Hypothalamus (tissue), 51 donors: ENCODE data around the gene DOCK10.
A peak's percentile ranks its signal among the peaks of the same experiment; 100 is the strongest.

Source experiments
- DNase-seq, 51 donors: peaks; one replicate each; lab custom pipeline; 2025; lab: John Stamatoyannopoulos, UW

The DOCK10 gene

DNA sequence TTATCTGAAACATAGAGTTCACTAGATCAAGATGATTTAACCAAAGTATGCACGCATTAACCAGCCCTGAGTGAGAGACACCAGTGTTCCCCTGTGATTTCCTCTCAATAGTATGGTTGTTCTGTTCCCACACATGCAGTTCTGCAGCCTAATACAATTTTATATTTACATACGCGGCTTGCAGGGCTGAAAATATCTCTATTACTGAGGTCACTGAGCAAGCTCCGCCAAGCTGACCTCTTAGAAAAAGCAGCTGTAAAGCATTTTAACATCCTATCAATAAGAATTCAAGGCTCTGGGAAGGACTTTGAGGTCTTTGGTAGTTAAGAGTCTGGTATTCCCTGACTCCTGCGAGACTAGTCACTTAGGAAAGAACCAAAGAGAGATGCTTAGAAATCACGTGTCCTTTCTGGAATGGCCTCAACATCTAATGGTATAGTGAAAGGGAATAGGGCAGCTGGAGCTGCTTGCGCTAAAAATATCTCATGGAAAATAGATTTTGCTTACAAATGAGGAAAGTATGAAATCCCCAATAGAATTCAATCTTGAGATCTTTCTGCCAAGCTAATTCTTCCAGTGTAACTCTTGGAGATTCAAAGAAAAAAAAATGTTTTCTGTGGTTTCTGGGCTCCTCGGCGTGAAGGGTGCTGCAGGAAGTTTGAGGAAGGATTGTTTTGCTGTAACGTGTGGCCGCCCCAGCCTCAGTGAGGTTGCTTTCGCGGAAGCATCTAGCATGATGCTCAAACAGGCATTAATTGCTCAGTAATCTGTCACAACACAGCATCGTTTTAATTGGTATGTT, 59.2 kb downstream of the DOCK10 start:
- peak in 12 of 51 donors; percentile 5 to 75 (median 13) for DNase-seq

DNA sequence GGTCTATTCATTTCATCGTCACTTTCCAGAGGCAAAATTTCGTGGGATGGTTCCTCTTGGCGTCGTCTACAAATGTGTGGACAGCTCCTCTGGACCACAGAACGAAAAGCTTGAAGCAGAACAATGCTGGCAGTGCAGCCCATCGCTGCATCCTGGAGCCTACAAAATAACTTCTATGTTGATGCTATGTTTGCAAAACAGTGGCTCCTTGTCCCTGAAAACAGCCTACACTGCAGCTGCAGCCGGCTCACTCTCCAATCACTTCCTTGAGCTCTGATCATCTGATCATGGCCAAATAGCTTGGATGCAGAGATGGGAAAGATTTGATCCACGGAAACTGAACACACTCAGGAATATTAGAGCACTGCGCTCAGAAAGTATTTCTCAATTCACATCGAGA, 60.0 kb downstream of the DOCK10 start:
- DNase-seq = peak in 43 of 51 donors; percentile 11 to 90 (median 56)

DNA sequence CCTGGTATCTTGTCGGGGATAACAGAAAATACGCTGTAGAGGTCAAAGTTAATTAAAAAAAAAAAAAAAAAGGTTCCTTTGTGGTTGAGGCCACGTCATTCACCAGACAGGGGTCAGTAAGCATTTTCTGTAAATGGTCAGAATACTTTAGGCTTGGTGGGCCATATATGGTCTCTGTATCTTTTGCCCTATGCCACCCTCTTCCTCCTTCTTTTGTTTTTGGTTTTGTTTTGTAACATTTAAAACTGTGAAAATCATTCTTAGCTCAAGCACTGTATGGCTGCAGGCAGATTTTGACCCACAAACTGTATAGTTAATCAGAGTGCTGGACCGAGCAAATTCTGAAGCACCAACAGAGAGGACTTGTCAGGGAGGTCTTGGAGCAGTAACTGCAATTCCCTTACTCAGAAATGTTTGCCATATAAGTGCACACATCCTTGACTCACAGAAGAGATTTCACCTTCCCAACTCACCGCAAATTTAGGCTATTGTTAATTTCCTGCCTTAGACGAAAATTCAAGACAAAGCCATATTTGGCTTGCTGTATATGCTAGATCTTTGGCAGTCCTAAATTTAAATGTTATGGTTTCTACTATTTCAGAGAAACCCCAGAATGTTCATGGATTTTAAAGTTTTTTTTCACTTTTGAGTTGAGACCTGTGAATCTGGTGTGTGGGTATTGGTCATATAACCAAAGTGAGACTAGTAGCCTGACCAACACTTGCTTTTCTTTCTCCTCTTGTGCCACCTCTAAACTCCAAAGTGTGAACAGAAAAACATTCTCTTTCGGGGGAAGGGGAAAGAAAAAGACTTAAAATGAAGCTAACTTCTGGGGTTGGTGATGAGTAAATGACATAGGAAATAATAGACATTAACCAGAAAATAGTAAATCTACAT, 65.4 kb downstream of the DOCK10 start:
- DNase-seq = no peak

DNA sequence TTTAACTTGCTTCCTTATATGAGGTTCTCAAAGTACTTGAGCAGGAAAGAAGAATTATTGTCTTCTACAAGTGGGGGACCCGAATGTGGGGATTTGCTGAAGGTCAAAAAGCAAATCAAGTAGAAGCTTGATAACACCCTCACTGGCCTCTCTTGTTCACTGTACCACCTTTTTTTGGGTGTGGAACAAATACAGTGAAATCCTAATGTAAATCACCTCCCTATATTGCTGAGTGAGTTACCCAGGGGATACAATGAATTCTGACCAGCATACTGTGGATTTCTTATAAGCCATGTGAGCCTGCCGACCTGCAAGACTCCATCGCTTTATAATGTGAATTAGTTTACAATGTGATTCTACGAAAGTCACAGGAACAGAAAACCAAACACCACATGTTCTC, 66.5 kb downstream of the DOCK10 start:
- no peak for DNase-seq

DNA sequence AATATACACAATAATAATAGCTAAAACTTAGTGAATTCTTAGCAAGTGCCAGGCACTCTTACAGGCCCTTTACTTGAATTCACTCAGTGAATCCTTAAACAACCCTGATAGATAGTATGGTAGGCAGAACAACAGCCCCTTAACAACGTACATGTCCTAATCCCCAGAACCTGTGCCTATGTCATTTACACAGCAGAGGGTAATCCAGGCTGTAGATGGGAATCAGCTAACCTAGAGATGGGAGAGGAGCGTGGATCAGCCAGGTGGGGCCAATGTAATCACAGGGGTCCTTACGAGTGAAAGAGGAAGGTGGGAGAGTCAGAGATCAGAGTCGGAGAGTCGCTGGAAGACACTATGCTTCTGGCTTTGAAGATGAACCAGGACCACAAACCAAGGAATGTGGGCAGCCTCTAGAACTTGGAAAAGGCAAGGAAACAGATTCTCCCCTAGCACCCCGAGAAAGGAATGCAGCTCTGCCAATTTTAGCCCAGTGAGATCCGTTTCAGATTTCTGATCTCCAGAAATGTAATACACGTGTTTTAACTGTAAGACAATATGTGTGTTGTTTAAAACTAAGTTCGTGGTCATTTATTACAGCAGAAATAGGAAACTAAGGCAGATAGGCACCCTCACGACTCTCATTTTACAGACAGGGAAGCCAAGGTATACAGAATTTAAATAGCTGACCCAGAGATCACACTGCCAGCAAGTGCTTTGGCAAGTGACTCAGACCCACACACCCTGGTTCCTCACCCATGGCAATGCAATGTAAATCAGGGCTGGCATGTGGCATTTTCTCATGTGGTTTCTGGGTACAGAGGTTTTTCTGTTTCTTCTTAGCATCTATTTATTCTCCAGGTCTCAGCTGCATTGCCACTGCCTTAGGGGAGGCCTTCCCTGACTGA, 68.9 kb downstream of the DOCK10 start:
- peak in 2 of 51 donors; percentile 10 to 46 for DNase-seq

DNA sequence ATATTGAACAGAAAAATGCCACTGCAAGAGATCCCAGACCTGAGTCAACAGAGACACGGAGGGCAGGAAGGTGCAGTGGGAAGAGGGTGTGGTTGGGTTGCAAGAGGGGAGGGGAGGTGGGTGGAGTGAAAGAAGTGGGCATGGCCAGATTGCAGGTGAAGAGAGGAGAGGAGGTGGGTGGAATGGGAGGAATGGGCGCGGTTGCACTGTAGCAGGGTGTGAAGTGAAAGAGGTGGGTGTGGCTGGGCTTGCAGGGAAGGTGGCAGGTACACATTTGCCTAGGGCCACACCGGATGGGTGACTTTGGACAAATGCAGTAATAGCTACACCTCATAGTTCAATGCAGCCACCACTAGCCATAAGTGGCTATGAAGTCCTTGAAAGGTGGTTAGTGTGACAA, 71.1 kb downstream of the DOCK10 start:
- DNase-seq = no peak

DNA sequence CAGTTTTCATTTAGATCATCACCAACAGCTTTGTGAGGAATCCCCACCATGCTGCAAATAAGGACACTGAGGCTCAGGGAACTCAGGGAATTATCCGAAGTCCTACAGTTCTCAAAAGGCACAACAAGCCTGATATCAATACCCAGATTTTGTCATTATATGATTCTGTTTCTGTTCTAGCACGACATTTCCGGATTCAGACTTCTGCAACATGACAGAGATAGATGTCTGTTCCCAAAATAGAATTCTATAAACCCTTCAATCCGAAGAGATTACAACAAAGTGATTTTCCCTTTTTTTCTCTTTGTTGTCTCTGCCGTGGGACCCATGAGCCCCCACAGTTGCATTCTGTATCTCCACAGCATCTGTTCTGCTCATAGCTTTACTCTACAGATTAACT, 72.0 kb downstream of the DOCK10 start:
- no peak for DNase-seq

DNA sequence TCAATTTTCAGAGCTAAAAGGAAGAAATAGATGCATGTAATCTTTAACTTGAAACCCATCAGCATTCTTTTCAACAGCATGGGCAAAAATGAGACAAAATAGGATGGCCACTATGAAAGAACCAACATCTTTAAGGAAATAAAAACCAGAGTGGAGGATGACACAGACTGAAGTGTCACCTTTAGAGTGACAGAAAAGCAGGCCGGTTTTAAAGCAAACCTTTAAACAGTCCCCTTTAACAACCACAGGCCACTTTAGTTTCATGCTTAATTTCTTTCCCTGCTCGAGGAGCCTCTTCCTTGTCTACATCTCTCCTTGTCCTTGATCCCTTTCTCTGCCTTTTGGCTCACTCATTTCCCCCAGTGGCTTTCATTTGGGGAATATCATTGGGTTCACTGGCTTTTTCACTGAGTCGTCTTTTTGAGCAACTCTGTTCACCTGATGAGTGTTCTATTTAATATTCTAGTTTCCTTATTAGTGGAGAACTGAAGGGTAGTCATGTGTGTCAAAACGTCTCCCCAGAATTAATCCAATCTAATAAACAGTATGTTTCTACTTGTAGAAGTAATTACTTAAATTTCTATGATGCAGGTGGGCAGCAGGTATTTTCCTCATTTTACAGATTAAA, 72.5 kb downstream of the DOCK10 start:
- DNase-seq = no peak

DNA sequence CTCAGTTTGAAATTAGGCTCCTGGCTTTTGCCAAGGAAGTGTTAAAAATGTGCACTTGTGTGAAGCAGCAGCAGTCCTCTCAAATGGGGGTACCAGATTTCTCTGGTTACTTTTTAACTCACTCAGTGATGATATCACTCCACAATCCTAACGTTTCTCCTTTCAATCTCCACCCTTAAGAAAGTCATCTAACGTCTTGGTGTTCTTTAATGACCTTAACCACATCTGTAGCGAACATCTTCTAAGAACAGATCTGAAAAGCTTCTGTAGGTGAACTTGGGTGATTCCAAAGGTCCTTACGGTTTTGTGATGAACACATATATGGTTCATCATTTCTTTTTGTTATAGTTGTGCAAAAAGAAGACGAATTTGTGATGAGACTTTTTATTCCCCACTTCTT, 73.2 kb downstream of the DOCK10 start:
- no peak for DNase-seq

DNA sequence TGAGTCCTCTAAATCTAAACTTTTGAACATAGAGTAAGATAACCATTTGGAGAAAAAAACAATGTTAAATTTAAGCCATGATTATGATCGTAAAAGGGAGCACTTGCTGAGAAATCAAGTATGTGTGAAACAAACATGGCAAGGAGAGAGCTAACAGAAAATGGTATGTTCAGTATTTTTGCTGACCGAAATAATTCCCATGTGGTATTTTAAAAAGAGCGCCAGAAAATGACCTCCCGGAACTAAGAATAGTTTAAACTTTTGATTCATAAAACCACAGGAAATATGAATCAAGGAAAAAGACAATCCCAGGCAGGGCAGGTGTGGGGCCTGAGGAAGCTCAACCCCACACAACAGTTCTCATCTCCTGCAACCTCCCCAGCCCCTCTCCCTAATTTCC, 74.2 kb downstream of the DOCK10 start:
- no peak for DNase-seq

DNA sequence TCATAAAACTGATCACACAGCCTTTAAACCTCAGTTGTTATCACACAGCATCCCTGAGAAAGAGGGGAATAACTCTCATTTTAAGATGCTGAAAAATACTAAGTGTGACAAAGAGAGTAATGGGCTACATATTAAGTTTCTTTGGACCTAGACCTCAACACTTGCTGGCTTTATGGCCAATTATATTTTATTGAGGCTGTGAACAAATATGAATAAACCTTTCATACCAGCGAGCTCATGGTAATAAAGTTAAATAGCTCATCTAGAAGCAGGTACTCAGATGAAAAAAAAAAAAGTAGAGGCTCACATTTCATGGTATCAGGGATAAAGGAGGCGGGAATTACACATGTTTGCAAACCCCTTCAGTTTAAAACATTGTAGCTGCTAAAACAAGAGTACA, 75.7 kb downstream of the DOCK10 start:
- no peak for DNase-seq

DNA sequence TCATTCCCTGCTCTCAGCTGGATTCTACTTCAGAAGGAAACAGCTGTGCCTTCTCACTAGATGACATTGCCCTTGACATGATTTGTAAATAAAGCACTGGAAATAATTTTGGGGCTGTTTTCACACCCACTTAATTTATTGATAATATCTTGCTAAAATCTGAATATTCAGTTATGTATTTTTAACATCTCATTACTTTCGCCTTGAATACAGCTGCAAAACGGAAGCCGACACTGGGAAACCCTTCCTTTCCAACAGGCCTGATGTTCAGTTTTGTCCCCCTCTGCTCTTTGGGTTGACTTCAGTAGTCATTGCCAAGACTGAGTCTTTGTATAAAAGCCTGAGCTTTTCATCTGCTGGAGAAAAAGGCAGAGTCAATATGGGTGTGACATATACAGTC, 82.7 kb downstream of the DOCK10 start:
- no peak for DNase-seq

DNA sequence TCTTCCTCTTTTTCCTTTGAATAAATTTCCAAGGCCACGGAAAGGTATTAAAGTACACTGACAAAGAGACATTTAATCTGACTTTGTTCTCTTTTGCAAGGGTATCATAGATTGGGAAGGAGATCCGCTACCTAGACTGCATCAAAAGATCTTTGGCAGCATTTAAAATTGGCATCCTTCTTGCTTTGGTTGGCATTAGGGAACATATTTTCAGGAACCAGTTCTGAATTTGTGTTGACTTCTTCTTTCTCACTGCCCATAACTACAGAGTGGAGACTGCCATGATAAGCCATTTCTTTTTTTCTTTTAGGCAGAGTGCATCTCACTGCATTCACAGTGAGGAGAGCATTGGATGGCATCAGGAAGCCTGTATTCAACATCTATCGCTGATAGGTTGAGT, 83.4 kb downstream of the DOCK10 start:
- no peak for DNase-seq

DNA sequence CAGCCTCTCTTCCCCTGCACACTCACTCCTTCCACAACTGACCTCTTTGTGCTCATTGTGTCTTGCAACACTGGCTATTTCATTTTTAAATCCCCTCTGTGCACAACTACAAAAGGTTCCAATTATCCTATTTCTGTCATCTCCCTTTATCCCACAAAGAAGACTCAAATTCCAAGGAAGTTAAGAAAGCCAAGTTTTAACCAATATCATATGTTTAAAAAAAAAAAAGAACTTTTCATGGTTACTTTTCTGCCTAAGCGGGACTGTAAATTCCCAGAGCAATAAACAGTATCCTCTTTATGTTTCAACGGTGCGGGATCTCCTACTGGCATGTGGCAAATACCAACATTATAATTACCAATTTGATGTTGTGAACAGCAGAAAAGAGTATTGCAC, 83.8 kb downstream of the DOCK10 start:
- DNase-seq = peak in 1 of 51 donors; percentile 18

DNA sequence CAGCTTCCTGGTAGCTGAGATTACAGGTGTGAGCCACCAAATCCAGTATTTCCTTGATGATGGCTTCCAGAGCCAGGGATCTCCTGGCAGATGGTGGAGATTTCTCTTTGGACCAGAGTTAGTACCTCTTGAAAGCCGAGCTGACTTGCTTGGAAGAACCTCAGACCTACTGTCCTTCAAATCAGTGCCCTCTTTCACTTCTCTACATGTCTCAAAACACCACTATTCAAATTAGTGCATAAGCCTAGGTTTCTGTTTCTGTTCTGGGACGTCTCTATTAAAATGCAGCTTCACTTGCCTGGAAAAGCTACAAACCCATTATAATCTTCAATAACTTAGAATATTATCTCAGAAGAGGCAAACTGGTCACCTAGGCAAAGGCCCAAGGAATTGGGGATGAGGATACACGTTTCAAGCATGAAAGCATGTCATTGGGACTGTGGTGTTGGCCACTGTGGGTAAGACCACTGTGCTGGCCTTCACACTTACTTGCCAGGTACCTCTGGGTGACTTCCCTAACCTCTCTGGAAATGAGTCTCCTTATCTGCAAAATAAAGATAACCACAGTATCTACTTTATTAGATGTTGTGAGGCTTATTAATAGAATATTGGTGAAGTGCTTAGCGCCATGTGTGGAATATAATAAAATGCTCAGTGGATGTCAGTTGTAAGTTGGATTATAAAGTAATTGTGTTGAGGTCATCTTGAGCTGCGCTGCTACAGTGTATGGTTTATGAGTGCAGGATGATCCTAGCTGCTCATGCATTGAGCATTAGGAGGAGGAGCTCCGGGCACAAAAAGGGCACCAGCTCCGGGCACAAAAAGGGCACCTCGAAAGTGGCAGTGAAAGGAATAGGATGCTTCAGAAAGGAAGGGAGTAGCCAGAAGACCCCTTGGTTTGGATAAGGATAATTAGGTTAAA, 84.5 kb downstream of the DOCK10 start:
- peak in 1 of 51 donors; percentile 6 for DNase-seq

DNA sequence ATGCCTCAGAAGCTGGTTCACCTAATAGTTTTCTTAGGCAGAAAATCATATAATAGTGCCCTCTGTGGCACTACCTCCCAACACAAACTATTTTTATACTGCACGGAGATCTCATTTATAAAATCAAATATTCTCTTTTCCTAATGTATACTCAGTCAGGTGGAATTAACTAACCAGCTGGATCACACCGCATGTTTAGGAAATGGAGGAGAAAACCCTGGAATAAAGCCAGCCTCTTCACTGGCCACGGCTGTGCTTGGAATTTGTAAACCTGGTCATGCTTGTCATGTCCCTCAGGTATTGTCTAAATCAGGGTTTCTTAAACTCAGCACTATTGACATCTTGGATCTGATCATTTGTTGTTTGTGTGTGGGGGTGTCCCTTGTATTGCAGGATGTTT, 85.6 kb downstream of the DOCK10 start:
- no peak for DNase-seq

DNA sequence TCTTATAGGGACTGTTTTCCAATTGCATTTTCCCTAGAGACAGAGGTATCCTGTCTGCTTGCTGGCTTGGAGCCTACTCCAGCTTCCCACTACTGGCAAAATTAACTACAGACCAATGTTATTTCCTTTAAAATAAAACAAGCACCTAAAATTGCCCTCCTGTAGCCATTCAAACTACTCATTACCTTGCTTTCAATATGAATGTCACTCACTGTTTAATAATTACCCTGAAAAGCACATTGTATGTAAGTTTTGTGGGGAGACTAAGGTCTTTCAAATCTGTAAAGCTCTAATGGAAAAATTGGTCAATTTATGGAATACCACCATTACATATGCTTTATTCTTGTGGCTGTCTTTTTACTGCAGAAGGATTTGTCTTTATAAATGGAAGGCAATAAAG, 87.3 kb downstream of the DOCK10 start:
- no peak for DNase-seq

DNA sequence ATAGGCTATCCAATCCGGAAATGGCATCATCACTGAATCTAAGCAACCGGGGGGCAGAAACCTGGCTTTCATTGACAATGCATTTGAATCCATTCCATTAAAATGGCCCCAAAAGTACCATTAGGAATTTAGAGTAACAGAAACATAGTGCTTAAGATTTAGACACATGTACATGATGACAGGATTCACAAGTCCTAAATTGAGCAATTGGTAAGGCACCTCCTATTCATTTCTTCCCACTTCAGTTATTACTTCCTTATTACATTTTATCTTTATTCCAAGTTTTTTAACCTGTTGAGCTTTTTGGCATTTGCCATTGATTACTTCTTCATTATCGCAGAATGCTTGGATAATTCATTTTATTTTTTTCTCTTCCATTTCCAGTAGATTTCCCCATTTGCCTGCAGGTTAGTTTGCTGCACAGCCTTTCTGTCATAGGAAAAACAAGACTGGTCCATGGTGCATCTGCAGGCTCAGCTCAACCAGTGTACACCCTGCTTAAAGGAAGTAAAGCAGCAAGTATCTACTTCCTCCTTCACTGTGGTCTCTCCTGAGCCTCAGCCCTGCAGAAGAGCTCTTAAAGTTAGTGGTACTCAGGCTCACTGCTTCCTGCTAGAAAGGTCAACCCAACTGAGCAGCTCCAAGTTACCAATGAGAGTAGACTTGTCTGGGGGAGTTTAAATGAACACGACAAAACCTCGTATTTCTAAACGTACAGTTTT, 89.2 kb downstream of the DOCK10 start:
- peak in 4 of 51 donors; percentile 5 to 21 (median 14) for DNase-seq
